Upper lobe of right lung (tissue), 1 donor: ENCODE data around the gene MEN1. TPM values are rescaled to one million over a fixed set of nuclear protein-coding genes. Genes with fewer than 3 reads are reported as not detected.

Source experiments
- ATAC-seq: fragments of 200-7000 bp; cut with Tn5 transposase; one replicate; pipeline ENCODE4 v1.9.1; 2020; ENCODE audit warnings: mild to moderate bottlenecking, moderate library complexity
- DNase-seq: peaks from one replicate; pipeline ENCODE4 v3.0.0-alpha.2; 2020
- H3K27ac ChIP-seq: fragments of 200-600 bp; one replicate; pipeline ENCODE4 v1.8.0; 2022
- H3K27me3 ChIP-seq: fragments of 200-600 bp; one replicate; pipeline ENCODE4 v1.8.0; 2022; ENCODE audit warnings: mild to moderate bottlenecking
- H3K36me3 ChIP-seq: fragments of 200-600 bp; one replicate; pipeline ENCODE4 v1.8.0; 2022
- H3K4me1 ChIP-seq: fragments of 200-600 bp; one replicate; pipeline ENCODE4 v1.8.0; 2022
- H3K4me3 ChIP-seq: fragments of 200-600 bp; one replicate; pipeline ENCODE4 v1.8.0; 2022; ENCODE audit warnings: mild to moderate bottlenecking
- H3K9me3 ChIP-seq: fragments of 200-600 bp; one replicate; pipeline ENCODE4 v1.8.0; 2022
- CTCF ChIP-seq: fragments of 200-600 bp; IDR thresholded peaks from one replicate; pipeline ENCODE4 v1.8.0; 2022; ENCODE audit warnings: antibody characterized with exemption
- intact Hi-C: fragments of 100-400 bp; cut with DNase I; formaldehyde crosslinking; loops from one replicate; pipeline ENCODE4 v1.11.0; 2022
- total RNA-seq: library from RNA; stranded (reverse); fragmentation: NEBNext Ultra II Directional; extraction: Animal tissue kit (Norgen Biotek cat#: 25700); gene quantifications from one replicate; pipeline ENCODE4 v1.2.1, GENCODE V29; 2021
- donor health status: DM: no; HTN: yes; CAD: no; lungs with severe emphysema.

Gene MEN1
- total RNA-seq, 1 donor from 2014 or later: 22.5 TPM

GRCh38 chr11:64771861-64772260 lies 38.5 kb downstream of the MEN1 start:
- peaks cover 100% of the 10 kb centered on the region for H3K36me3 ChIP-seq
- H3K27me3 ChIP-seq: no peaks in the 10 kb centered on the region
- H3K4me1 ChIP-seq: peaks cover 42% of the 10 kb centered on the region
- peak overlapping the region; percentile 24 for H3K27ac ChIP-seq
- ATAC-seq (peak; percentile 24), DNase-seq (no peak)
- no peak for TF ChIP-seq CTCF
- no peak overlapping the region for H3K4me3 ChIP-seq
- intact Hi-C loops: no loop called here
- H3K9me3 ChIP-seq: no peaks in the 10 kb centered on the region

GRCh38 chr11:64770120-64770519 lies 40.2 kb downstream of the MEN1 start:
- Histone ChIP-seq H3K27ac (no peak overlapping the region), H3K4me1 (peaks cover 25% of the 10 kb centered on the region), H3K9me3 (no peaks in the 10 kb centered on the region), H3K36me3 (peaks cover 100% of the 10 kb centered on the region), H3K4me3 (no peak overlapping the region), H3K27me3 (no peaks in the 10 kb centered on the region)
- ATAC-seq (no peak), DNase-seq (no peak)
- TF ChIP-seq CTCF: no peak
- intact Hi-C loops: no loop called here

- intact Hi-C loops: no loop called here
- Histone ChIP-seq H3K27me3 (no peaks in the 10 kb centered on the region), H3K9me3 (no peaks in the 10 kb centered on the region), H3K4me1 (peaks cover 20% of the 10 kb centered on the region), H3K4me3 (no peak overlapping the region), H3K27ac (no peak overlapping the region), H3K36me3 (peaks cover 100% of the 10 kb centered on the region)
- no peak for ATAC-seq
- no peak for TF ChIP-seq CTCF
- no peak for DNase-seq
These were observed 41.1 kb downstream of the MEN1 start for GRCh38 chr11:64769283-64769682.

- no peaks in the 10 kb centered on the region for H3K27me3 ChIP-seq
- no peak overlapping the region for H3K27ac ChIP-seq
- ATAC-seq: no peak
- H3K4me1 ChIP-seq: peaks cover 17% of the 10 kb centered on the region
- H3K4me3 ChIP-seq: no peak overlapping the region
- no peaks in the 10 kb centered on the region for H3K9me3 ChIP-seq
- intact Hi-C loops: no loop called here
- peaks cover 100% of the 10 kb centered on the region for H3K36me3 ChIP-seq
- TF ChIP-seq CTCF: no peak
- DNase-seq: no peak
These were observed 42.1 kb downstream of the MEN1 start for GRCh38 chr11:64768300-64768694.

GRCh38 chr11:64767344-64768299 lies 42.7 kb downstream of the MEN1 start:
- H3K27ac ChIP-seq: no peak overlapping the region
- no peaks in the 10 kb centered on the region for H3K27me3 ChIP-seq
- peak; percentile 66 for ATAC-seq

More at GRCh38 chr11:64767344-64768299, 42.7 kb downstream of the MEN1 start:
- TF ChIP-seq CTCF: peak; percentile 70
- H3K9me3 ChIP-seq: no peaks in the 10 kb centered on the region
- intact Hi-C loops: no loop called here
- peak; percentile 72 for DNase-seq
- H3K4me1 ChIP-seq: peaks cover 18% of the 10 kb centered on the region
- H3K36me3 ChIP-seq: peaks cover 100% of the 10 kb centered on the region
- no peak overlapping the region for H3K4me3 ChIP-seq
